Measurements from ENCODE around the gene ACTL6B.

ACTL6B gene

DNA sequence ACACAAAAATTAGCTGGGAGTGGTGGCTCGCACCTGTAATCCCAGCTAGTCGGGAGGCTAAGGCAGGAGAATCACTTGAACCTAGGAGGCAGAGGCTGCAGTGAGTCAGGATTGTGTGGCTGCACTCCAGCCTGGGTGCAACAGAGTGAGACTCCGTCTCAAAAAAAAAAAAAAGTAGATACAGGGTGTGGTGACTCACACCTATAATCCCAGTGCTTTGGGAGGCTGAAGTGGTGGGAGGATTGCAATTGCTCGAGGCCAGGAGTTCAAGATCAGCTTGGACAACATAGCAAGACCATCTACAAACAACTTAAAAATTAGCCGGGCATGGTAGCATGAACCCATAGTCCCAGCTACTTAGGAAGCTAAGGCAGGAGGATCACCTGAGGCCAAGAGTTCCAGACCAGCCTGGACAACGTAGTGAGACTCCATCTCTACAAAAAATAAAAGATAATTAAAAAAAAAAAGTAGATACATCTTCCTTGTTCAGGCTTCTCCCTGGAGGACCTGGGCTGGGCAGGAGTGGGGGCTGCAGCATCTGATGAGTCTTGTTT lies 41.9 kb downstream of the ACTL6B start:
- no peak for DNase-seq (ENCODE audit: low read depth)
- H3K4me3 ChIP-seq (ENCODE audit: low read length): no peak overlapping the region
- TF ChIP-seq CTCF (conservative IDR thresholded peaks at IDR 0.05; ENCODE audit: low read depth, low read length): no peak

DNA sequence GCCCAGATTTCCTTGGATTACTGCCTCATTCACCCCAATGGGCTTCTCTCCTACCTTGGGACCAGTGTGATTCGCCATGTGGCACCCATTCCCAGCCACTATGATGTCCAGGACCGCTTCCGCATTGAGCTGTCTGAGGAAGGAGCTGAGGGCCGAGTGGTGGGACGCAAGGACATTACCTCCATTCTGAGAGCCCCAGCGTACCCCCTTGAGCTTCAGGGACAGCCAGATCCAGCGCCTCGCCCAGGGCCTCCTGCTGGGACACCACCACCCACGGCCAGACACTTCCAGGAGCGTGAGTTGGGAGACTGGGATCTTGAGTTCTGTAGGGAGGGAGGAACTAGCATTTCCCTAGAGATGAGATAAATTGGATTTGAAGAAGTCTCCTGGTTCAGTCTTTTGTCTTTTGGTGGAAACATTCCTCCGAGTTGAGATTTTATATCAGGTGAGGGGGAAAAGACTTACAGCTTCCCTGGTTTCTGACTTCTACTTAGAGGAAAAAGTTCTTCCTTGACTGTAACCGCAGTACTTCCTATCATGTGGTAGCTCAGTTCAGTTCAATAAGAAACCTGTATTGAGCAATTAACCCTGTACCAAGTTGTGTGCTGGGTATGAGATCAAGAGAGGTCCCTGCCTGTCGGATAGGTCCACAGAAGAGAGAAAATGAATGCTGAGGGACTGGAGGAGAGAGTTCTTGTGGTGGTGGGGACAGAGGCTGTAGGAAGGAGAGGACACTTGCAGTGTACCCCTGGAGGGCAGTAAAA lies 42.7 kb downstream of the ACTL6B start:
- peak overlapping the region; percentile 81 for H3K4me3 ChIP-seq (ENCODE audit: low read length)
- no peak for DNase-seq (ENCODE audit: low read depth)
- no peak for TF ChIP-seq CTCF (conservative IDR thresholded peaks at IDR 0.05; ENCODE audit: low read depth, low read length)

GRCh38 chr7:100612730-100613390 lies 43.4 kb downstream of the ACTL6B start:
- DNase-seq (ENCODE audit: low read depth): no peak
- H3K4me3 ChIP-seq (ENCODE audit: low read length): peak overlapping the region; percentile 81
- TF ChIP-seq CTCF (conservative IDR thresholded peaks at IDR 0.05; ENCODE audit: low read depth, low read length): peak; percentile 44

- peak within 1 kb of the TSS; percentile 81 for H3K4me3 ChIP-seq (ENCODE audit: low read length)
- no peak for TF ChIP-seq CTCF (conservative IDR thresholded peaks at IDR 0.05; ENCODE audit: low read depth, low read length)
These were observed 44.1 kb downstream of the ACTL6B start, which contains the start of gene MOSPD3 for GRCh38 chr7:100611983-100612729. TSS of gene MOSPD3 (plus strand) at chr7:100612540. CDS start at chr7:100612792, 252 bp downstream.

DNA sequence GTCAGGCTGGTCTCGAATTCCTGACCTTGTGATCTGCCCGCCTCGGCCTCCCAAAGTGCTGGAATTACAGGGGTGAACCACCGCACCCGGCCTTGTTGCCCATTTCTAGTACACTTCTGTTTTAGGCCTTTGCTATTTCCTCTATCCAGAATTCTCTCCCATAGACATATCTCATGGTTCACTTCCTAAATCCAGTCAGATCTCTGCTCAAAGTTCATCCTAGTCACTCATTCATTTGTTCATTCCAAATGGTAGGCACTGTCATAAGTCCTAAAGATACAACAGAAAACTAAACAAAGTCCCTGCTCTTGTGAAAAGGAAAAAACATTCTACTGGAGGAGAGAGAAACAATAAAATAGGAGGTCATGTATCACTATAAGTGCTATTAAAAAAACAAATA lies 46.3 kb downstream of the ACTL6B start:
- DNase-seq (ENCODE audit: low read depth): no peak
- no peak overlapping the region for H3K4me3 ChIP-seq (ENCODE audit: low read length)
- no peak for TF ChIP-seq CTCF (conservative IDR thresholded peaks at IDR 0.05; ENCODE audit: low read depth, low read length)

More at GRCh38 chr7:100611983-100612729, 44.1 kb downstream of the ACTL6B start, which contains the start of gene MOSPD3:
- peak; percentile 99 for DNase-seq (ENCODE audit: low read depth)

- no peak for TF ChIP-seq CTCF (conservative IDR thresholded peaks at IDR 0.05; ENCODE audit: low read depth, low read length)
- no peak for DNase-seq (ENCODE audit: low read depth)
- H3K4me3 ChIP-seq (ENCODE audit: low read length): no peak overlapping the region
These were observed 49.1 kb downstream of the ACTL6B start for GRCh38 chr7:100607111-100607510.
